Kidney (tissue), 14 donors: Measurements from ENCODE around the gene B3GNT7. TPM values are rescaled to one million over a fixed set of nuclear protein-coding genes. Genes with fewer than 3 reads are reported as not detected.

Experiments used
- DNase-seq, 5 donors: peaks; one replicate each; pipeline ENCODE4 v3.0.0-alpha.2; 2013 to 2020
- FAIRE-seq: peaks from 2 replicates; lab custom pipeline; 2012; peaks lifted over from hg19 to GRCh38; lab: Jason Lieb, UNC
- H3K27ac ChIP-seq, 2 donors: one replicate each; pipeline ENCODE4 v1.7.0; 2013; ENCODE audit warnings: low read depth in 2 of 2, low read length in 2 of 2, inconsistent platforms in 1 of 2
- H3K27me3 ChIP-seq: one replicate; pipeline ENCODE4 v1.7.1; 2013; ENCODE audit warnings: low read length, inconsistent platforms; ENCODE audit not compliant: control insufficient read depth, insufficient read depth
- H3K36me3 ChIP-seq, 3 donors: one replicate each; pipeline versions ENCODE4 v1.7.0 to v1.7.1; 2013; ENCODE audit warnings: low read length in 3 of 3, control low read depth in 1 of 3, inconsistent platforms in 1 of 3; ENCODE audit not compliant: insufficient read depth in 3 of 3, control insufficient read depth in 2 of 3
- H3K4me1 ChIP-seq, 3 donors: one replicate each; pipeline versions ENCODE4 v1.7.0 to v1.7.1; 2013; ENCODE audit warnings: low read length in 3 of 3, inconsistent platforms in 1 of 3, low read depth in 1 of 3; ENCODE audit not compliant: control insufficient read depth in 2 of 3, insufficient read depth in 2 of 3
- H3K4me3 ChIP-seq, 3 donors: one replicate each; pipeline versions ENCODE4 v1.7.0 to v1.8.1; 2013; ENCODE audit warnings: low read length in 3 of 3, control low read depth in 1 of 3, inconsistent platforms in 1 of 3
- H3K9ac ChIP-seq, 3 donors: one replicate each; pipeline versions ENCODE4 v1.7.0 to v1.7.1; 2013; ENCODE audit warnings: low read length in 3 of 3, control low read depth in 1 of 3, inconsistent platforms in 1 of 3
- H3K9me3 ChIP-seq, 3 donors: one replicate each; pipeline versions ENCODE4 v1.7.0 to v1.7.1; 2013; ENCODE audit warnings: low read length in 3 of 3, control low read depth in 1 of 3, inconsistent platforms in 1 of 3; ENCODE audit not compliant: control insufficient read depth in 2 of 3, insufficient read depth in 1 of 3
- CTCF ChIP-seq: IDR thresholded peaks from 3 replicates; pipeline ENCODE4 v1.5.1; 2012; ENCODE audit warnings: mild to moderate bottlenecking, moderate library complexity, borderline replicate concordance; ENCODE audit not compliant: insufficient read depth; ENCODE audit errors: extremely low read depth
- intact Hi-C: fragments of 100-400 bp; cut with DNase I; formaldehyde crosslinking; loops from one replicate; pipeline ENCODE4 v1.11.1; 2022
- polyA plus RNA-seq: library from polyadenylated mRNA; stranded (reverse); fragments of 350-450 nt; fragmentation: Illumina TruSeq; extraction: RNeasy Lipid Tissue Mini Kit (QIAGEN cat#74804); gene quantifications from one replicate; pipeline ENCODE4 v1.2.3, GENCODE V29; 2014; ENCODE audit warnings: low read depth, low replicate concordance; ENCODE audit not compliant: insufficient read depth
- total RNA-seq: library from RNA; stranded (reverse); fragmentation: NEBNext Ultra II Directional; extraction: Animal tissue kit (Norgen Biotek cat#: 25700); gene quantifications from one replicate; pipeline ENCODE4 v1.2.1, GENCODE V29; 2021
- donor health status: control.
- donor health status: control.
- donor health status: control.
- donor health status: control.
- donor health status: control.
- donor health status: DM: yes; HTN: yes; CAD: no.
- donor health status: Normal renal cell carcinoma (clear cell type).

The B3GNT7 gene
- total and polyA plus RNA-seq, 2 donors from 2014 or later = 2.4 to 9.3 TPM

- Histone ChIP-seq H3K27me3 (no peaks in the 10 kb centered on the region), H3K4me3 (no peak overlapping the region), H3K9me3 (no peaks in the 10 kb centered on the region), H3K9ac (no peak overlapping the region), H3K4me1 (no peaks in the 10 kb centered on the region), H3K36me3 (peaks cover 0 to 2% (median 0%) of the 10 kb centered on the region in 3 donors), H3K27ac (no peak overlapping the region)
- DNase-seq = peak in 1 of 5 donors; percentile 21
- intact Hi-C loops = no loop called here
- no peak for FAIRE-seq
- no peak for TF ChIP-seq CTCF
These were observed 28.3 kb upstream of the B3GNT7 start for GRCh38 chr2:231367178-231367577.

- H3K27me3 ChIP-seq = no peaks in the 10 kb centered on the region
- intact Hi-C loops = no loop called here
- H3K4me3 ChIP-seq = no peak overlapping the region
- no peak overlapping the region for H3K9ac ChIP-seq
- DNase-seq (peak in 1 of 5 donors; percentile 66), FAIRE-seq (no peak)
- no peaks in the 10 kb centered on the region for H3K4me1 ChIP-seq
- no peak for TF ChIP-seq CTCF
- no peaks in the 10 kb centered on the region for H3K36me3 ChIP-seq
- no peaks in the 10 kb centered on the region for H3K9me3 ChIP-seq
- no peak overlapping the region for H3K27ac ChIP-seq
These were observed 25.7 kb upstream of the B3GNT7 start for GRCh38 chr2:231369580-231370428.

- H3K4me3 ChIP-seq = no peak overlapping the region
- no peak overlapping the region for H3K27ac ChIP-seq
- no peak for TF ChIP-seq CTCF
- H3K4me1 ChIP-seq = no peaks in the 10 kb centered on the region
- DNase-seq = peak in 1 of 5 donors; percentile 54
- no peaks in the 10 kb centered on the region for H3K27me3 ChIP-seq
- no peak for FAIRE-seq
- no peak overlapping the region for H3K9ac ChIP-seq
- intact Hi-C loops = no loop called here
- H3K36me3 ChIP-seq = no peaks in the 10 kb centered on the region
- H3K9me3 ChIP-seq = no peaks in the 10 kb centered on the region
These were observed 25.1 kb upstream of the B3GNT7 start for GRCh38 chr2:231370429-231370748.
